HL-60 (cell line): ENCODE data around the gene JUP.

ENCODE experiments used
- DNase-seq, 2 experiments: peaks; one replicate each; pipeline ENCODE4 v3.0.0-alpha.2; 2010 to 2020; ENCODE audit warnings: low read depth in 1 of 2, low spot score in 1 of 2
- H3K27ac ChIP-seq: fragments of 250-450 bp; sonication (Bioruptor Pico); replicated peaks from 2 replicates; pipeline ENCODE4 v1.5.1; 2020; ENCODE audit warnings: mild to moderate bottlenecking, moderate library complexity
- H3K27me3 ChIP-seq: fragments of 250-450 bp; sonication (Bioruptor Pico); 2 replicates; pipeline ENCODE4 v1.5.1; 2021; ENCODE audit warnings: mild to moderate bottlenecking, moderate library complexity; ENCODE audit not compliant: insufficient read depth, poor library complexity, severe bottlenecking
- H3K4me3 ChIP-seq: replicated peaks from 2 replicates; pipeline ENCODE4 v1.5.1; 2011; ENCODE audit warnings: mild to moderate bottlenecking, control low read depth, low read length; ENCODE audit not compliant: insufficient read depth
- CTCF ChIP-seq: IDR thresholded peaks from one replicate; pipeline ENCODE4 v1.5.1; 2011; ENCODE audit warnings: low read length, control low read depth, inconsistent platforms; ENCODE audit not compliant: insufficient read depth
- GABPA ChIP-seq: IDR thresholded peaks from 2 replicates; pipeline ENCODE4 v1.6.1; 2012; ENCODE audit warnings: low read depth
- POLR2AphosphoS5 ChIP-seq: IDR thresholded peaks from 2 replicates; pipeline ENCODE4 v1.6.1; 2012; ENCODE audit warnings: low read depth
- SPI1 ChIP-seq: IDR thresholded peaks from 2 replicates; pipeline ENCODE4 v1.6.1; 2012; ENCODE audit warnings: low read depth, mild to moderate bottlenecking, borderline replicate concordance
- TF ChIP-seq, protein P1 (sequence below): IDR thresholded peaks from 2 replicates; pipeline ENCODE4 v1.6.1; 2012; ENCODE audit warnings: low read depth; ENCODE audit not compliant: insufficient replicate concordance

The JUP gene

GRCh38 chr17:41718287-41718645, 68.2 kb downstream of the JUP start:
- Histone ChIP-seq H3K27me3 (no peaks in the 10 kb centered on the region), H3K4me3 (no peak overlapping the region), H3K27ac (no peak overlapping the region)
- DNase-seq = no peak
- no peak for TF ChIP-seq CTCF
- TF ChIP-seq, protein P1, sequence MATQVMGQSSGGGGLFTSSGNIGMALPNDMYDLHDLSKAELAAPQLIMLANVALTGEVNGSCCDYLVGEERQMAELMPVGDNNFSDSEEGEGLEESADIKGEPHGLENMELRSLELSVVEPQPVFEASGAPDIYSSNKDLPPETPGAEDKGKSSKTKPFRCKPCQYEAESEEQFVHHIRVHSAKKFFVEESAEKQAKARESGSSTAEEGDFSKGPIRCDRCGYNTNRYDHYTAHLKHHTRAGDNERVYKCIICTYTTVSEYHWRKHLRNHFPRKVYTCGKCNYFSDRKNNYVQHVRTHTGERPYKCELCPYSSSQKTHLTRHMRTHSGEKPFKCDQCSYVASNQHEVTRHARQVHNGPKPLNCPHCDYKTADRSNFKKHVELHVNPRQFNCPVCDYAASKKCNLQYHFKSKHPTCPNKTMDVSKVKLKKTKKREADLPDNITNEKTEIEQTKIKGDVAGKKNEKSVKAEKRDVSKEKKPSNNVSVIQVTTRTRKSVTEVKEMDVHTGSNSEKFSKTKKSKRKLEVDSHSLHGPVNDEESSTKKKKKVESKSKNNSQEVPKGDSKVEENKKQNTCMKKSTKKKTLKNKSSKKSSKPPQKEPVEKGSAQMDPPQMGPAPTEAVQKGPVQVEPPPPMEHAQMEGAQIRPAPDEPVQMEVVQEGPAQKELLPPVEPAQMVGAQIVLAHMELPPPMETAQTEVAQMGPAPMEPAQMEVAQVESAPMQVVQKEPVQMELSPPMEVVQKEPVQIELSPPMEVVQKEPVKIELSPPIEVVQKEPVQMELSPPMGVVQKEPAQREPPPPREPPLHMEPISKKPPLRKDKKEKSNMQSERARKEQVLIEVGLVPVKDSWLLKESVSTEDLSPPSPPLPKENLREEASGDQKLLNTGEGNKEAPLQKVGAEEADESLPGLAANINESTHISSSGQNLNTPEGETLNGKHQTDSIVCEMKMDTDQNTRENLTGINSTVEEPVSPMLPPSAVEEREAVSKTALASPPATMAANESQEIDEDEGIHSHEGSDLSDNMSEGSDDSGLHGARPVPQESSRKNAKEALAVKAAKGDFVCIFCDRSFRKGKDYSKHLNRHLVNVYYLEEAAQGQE = no peak
- TF ChIP-seq SPI1 = no peak

GRCh38 chr17:41717408-41718286, 68.9 kb downstream of the JUP start:
- Histone ChIP-seq H3K27ac (no peak overlapping the region), H3K27me3 (no peaks in the 10 kb centered on the region), H3K4me3 (no peak overlapping the region)
- peak in 1 of 2 experiments; percentile 33 for DNase-seq
- TF ChIP-seq POLR2AphosphoS5 = no peak
- no peak for TF ChIP-seq GABPA
- no peak for TF ChIP-seq CTCF
- TF ChIP-seq SPI1 = no peak
- TF ChIP-seq, protein P1 = no peak

DNA sequence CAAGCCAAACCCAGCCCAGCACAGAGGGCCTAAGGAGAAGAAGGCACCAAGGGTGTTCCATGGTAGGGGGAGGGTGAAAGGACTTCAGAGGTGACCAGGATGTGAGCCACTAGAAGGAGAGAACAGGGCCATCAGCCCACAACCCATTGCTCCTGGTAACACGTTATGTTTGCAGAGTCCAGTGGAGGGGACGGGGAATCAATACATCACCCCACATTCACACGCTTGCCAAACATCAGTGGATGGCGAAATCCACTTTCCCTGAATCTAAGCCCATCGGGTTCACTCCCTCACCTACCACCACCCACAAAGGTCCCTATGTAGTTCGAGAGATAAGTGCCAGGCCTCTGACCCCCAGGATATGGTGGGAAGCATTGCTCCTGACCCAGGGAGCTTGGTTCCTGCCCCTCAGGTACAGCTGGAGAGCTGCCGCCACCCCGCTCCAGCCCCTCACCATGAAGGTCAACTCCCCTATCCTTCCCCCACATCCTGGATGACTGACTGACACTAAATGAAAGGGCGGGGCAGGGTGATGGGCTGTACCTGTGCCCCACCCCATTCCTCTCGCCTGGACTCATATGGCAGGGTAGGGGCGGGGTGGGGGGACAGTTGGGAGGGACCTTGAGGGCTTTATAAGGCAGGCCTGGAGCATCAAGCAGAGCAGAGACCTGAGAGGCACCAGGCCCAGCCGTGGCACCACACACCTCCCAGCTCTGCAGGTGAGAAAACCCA, 74.7 kb downstream of the JUP start, which contains the start of gene GAST:
TSS of gene GAST (plus strand) at position 663 of the 732 bp plus-strand sequence. CDS start 3,106 bp downstream, outside the sequence.
- Histone ChIP-seq H3K27me3 (no peaks in the 10 kb centered on the region), H3K27ac (no peak within 1 kb of the TSS), H3K4me3 (no peak within 1 kb of the TSS)
- no peak for TF ChIP-seq GABPA
- TF ChIP-seq, protein P1 = no peak
- TF ChIP-seq POLR2AphosphoS5 = no peak
- TF ChIP-seq CTCF = no peak
- no peak for DNase-seq
